PFSK-1 (cell line): ENCODE measurements around the gene ATP5F1E.

Experiments used
- FOXP2 ChIP-seq: optimal IDR thresholded peaks from 2 replicates; pipeline ENCODE3; 2011; ENCODE audit warnings: borderline replicate concordance, control low read depth, inconsistent platforms; ENCODE audit not compliant: insufficient read depth; ENCODE audit errors: extremely low read length, extremely low read depth
- POLR2AphosphoS5 ChIP-seq: IDR thresholded peaks from 2 replicates; pipeline ENCODE4 v1.6.1; 2012; ENCODE audit warnings: low read depth, mild to moderate bottlenecking, control low read depth, low read length, moderate library complexity
- REST ChIP-seq, 2 experiments: IDR thresholded peaks; 2 replicates each; pipeline versions ENCODE4 v1.6.1 to v1.8.0; 2011 to 2012; ENCODE audit warnings: low read depth in 2 of 2, low read length in 2 of 2, control low read depth in 1 of 2, inconsistent platforms in 1 of 2, mild to moderate bottlenecking in 1 of 2, moderate library complexity in 1 of 2; ENCODE audit not compliant: insufficient read depth in 1 of 2
- SIN3A ChIP-seq: IDR thresholded peaks from 2 replicates; pipeline ENCODE4 v1.6.1; 2012; ENCODE audit warnings: mild to moderate bottlenecking, low read length, moderate library complexity, borderline replicate concordance; ENCODE audit not compliant: insufficient read depth
- TAF1 ChIP-seq: IDR thresholded peaks from 2 replicates; pipeline ENCODE4 v1.6.1; 2012; ENCODE audit warnings: low read length, control low read depth, borderline replicate concordance; ENCODE audit not compliant: insufficient read depth

GRCh38 chr20:59025511-59025910 lies 6.6 kb downstream of the ATP5F1E start:
- TF ChIP-seq TAF1, result no peak
- TF ChIP-seq REST (IDR thresholded peaks at IDR 0.05; ENCODE audit: insufficient read depth in 1 of 2, low read depth in 2 of 2, low read length in 2 of 2), result no peak
- TF ChIP-seq SIN3A, result no peak
- no peak for TF ChIP-seq POLR2AphosphoS5
- no peak for TF ChIP-seq FOXP2
